ENCODE measurements around the gene CLDN24.
"Not testable (repeated sequence)": the region's sequence is repeated elsewhere in the genome, so short reads cannot be mapped to it uniquely, and the experiment has no call there.

CLDN24 gene

DNA sequence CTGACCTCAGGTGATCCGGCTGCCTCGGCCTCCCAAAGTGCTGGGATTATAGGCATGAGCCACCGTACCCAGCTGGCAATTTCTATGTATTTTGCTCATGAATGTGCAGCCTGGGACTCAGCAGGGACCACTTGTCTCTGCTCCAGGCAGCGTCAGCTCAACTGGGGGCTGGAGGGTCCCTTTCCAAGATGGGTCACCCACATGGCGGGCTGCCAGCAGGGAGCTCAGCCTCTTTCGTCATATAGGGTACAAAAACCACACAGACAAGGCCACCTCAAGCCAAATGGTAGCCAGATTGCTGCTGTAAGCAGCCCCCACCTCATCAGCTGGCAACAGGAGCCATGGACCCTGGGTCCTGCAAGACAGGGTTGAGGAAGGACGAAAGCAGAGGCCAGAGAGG is 2.4 kb upstream of the CLDN24 start:
- no peak for DNase-seq (ENCODE audit: low read depth)
- H3K4me3 ChIP-seq (ENCODE audit: low read depth, low read length) = no peak overlapping the region
- TF ChIP-seq, protein P1, sequence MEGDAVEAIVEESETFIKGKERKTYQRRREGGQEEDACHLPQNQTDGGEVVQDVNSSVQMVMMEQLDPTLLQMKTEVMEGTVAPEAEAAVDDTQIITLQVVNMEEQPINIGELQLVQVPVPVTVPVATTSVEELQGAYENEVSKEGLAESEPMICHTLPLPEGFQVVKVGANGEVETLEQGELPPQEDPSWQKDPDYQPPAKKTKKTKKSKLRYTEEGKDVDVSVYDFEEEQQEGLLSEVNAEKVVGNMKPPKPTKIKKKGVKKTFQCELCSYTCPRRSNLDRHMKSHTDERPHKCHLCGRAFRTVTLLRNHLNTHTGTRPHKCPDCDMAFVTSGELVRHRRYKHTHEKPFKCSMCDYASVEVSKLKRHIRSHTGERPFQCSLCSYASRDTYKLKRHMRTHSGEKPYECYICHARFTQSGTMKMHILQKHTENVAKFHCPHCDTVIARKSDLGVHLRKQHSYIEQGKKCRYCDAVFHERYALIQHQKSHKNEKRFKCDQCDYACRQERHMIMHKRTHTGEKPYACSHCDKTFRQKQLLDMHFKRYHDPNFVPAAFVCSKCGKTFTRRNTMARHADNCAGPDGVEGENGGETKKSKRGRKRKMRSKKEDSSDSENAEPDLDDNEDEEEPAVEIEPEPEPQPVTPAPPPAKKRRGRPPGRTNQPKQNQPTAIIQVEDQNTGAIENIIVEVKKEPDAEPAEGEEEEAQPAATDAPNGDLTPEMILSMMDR (IDR thresholded peaks at IDR 0.05; ENCODE audit: low read depth, low read length) = no peak
- TF ChIP-seq MYC (IDR thresholded peaks at IDR 0.05; ENCODE audit: low read depth, low read length) = no peak
- TF ChIP-seq, protein P2, sequence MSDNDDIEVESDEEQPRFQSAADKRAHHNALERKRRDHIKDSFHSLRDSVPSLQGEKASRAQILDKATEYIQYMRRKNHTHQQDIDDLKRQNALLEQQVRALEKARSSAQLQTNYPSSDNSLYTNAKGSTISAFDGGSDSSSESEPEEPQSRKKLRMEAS (IDR thresholded peaks at IDR 0.05; ENCODE audit: low read depth, low read length) = no peak
- TF ChIP-seq POLR2A (IDR thresholded peaks at IDR 0.05; ENCODE audit: extremely low read depth, insufficient read length) = no peak

DNA sequence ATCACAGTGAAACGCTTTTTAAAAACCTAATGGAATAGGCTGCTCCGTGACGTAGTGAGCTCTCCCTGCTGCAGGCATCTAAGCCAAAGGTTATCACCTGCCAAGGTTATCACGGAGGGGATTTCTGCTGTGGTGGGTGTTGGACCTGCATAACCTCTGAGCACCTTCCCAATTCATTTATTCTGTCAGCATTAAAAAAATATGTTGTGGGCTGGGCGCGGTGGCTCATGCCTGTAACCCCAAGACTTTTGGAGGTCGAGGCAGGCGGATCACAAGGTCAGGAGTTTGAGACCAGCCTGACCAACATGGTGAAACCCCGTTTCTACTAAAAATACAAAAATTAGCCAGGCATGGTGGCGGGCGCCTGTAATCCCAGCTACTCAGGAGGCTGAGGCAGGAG is 1.8 kb upstream of the CLDN24 start:
- not testable (repeated sequence) for H3K4me3 ChIP-seq (ENCODE audit: low read depth, low read length); DNase-seq (ENCODE audit: low read depth)

DNA sequence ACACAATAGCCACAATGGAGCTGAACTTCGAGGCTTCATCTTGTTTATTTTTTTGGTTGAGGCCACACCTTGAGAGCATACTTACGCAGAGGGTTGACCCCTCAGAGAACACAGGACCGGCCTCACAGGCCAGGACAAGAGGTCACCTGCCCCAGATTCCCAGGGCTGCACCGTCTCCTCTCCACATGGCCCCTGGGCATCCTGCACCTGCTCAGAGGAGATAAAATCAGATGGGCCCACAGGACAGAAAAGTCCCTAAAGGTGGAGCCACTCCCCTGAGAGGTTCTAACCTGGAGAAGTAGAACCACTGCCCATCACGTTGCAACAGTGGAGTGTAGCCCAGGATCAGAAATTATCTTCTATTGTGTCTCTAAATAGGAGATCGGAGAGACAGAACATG is 1.1 kb upstream of the CLDN24 start:
- DNase-seq (ENCODE audit: low read depth) = no peak
- H3K4me3 ChIP-seq (ENCODE audit: low read depth, low read length) = no peak overlapping the region
- TF ChIP-seq, protein P1 (IDR thresholded peaks at IDR 0.05; ENCODE audit: low read depth, low read length) = no peak
- TF ChIP-seq, protein P2 (IDR thresholded peaks at IDR 0.05; ENCODE audit: low read depth, low read length) = no peak
- TF ChIP-seq MYC (IDR thresholded peaks at IDR 0.05; ENCODE audit: low read depth, low read length) (no peak), POLR2A (IDR thresholded peaks at IDR 0.05; ENCODE audit: extremely low read depth, insufficient read length) (no peak)

DNA sequence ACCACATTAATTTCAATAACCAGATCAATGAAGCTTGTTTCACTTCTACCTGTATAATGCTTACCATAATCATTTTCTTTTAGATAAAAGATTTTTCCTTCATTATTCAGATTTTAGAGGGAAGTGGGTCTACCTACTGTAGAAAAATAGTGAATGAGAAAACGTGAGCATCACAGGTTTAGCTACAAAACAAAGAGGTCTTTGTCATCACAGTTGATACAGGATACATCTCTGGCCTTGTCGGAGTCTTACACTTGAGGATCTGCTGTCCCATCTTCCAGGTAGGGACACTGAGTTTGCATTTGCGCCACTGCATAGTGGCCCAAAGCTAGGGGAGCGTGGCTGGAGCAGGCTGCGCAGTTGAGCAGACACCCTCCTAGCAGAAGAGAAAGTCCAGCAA is 710 bp downstream of the CLDN24 start:
- TF ChIP-seq, protein P1 (IDR thresholded peaks at IDR 0.05; ENCODE audit: low read depth, low read length) = no peak
- TF ChIP-seq, protein P2 (IDR thresholded peaks at IDR 0.05; ENCODE audit: low read depth, low read length) = no peak
- TF ChIP-seq POLR2A (IDR thresholded peaks at IDR 0.05; ENCODE audit: extremely low read depth, insufficient read length) = no peak
- H3K4me3 ChIP-seq (ENCODE audit: low read depth, low read length) = no peak overlapping the region
- DNase-seq (ENCODE audit: low read depth) = no peak

DNA sequence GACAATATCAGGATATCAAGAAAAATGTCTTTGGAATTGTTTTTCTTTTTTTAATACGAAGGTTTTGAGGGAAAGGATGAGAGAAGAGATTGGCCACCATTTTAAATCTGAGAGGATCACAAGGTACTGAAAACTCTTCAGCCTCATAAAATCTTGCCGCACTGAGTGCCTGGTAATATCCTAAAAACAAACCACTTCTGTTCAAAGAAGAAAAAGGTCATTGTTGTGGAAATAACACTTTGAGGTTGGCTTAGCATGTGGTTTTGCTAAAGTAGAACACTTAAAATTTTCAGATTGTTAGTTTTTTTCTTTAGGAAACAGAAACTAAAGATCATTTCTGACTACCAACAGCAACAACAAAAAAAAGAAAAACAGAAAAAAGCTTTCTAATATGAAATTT is 1.1 kb downstream of the CLDN24 start:
- no peak for TF ChIP-seq POLR2A (IDR thresholded peaks at IDR 0.05; ENCODE audit: extremely low read depth, insufficient read length)
- TF ChIP-seq MYC (IDR thresholded peaks at IDR 0.05; ENCODE audit: low read depth, low read length) = no peak
- TF ChIP-seq, protein P2 (IDR thresholded peaks at IDR 0.05; ENCODE audit: low read depth, low read length) = no peak
- TF ChIP-seq, protein P1 (IDR thresholded peaks at IDR 0.05; ENCODE audit: low read depth, low read length) = no peak
- no peak for DNase-seq (ENCODE audit: low read depth)
- no peak overlapping the region for H3K4me3 ChIP-seq (ENCODE audit: low read depth, low read length)

DNA sequence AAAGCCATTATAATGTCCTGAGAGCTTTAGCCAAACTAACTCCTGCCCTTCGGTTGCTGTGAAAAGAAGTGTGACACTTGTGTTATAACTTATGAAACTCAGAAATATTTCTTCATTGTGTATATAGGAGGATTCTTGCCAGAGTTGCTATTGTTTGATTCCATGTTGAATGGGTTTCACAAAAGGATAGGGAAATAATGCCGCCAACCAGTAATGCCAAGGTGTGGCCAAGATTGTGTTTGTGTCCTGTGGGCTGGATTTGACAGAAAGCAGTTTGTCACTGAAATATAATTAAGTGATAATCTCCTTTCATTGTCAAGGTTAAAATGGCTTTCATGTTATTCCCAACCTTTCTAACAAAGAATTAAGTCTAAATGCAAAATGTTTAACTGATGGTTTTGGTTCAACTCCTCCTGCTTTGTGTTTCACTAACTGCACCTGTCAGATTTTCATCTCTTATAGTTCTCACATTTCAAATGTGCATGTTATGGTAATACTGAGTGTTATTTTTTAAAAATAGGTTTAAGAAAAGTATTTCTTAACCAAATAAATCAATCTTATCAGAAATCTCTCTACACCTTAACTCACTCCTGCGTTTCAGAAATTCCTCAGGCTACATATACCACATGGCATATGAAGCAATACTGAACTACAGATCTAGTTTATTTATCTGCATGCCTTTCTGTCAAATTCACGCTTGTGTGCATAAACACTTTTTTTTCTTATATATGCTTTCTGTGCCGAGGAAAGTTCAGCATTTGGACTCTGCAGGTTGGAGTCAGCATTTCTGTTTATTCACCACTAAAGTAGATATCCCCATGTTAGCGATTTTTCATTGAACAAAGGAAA is 1.8 kb downstream of the CLDN24 start, which contains the start of gene CLDN22:
TSS of gene CLDN22 (minus strand) at position 66 of the 849 bp plus-strand sequence. CDS start at position 8, 58 bp downstream.
- H3K4me3 ChIP-seq (ENCODE audit: low read depth, low read length) = no peak within 1 kb of the TSS
- TF ChIP-seq, protein P2 (IDR thresholded peaks at IDR 0.05; ENCODE audit: low read depth, low read length) = no peak
- TF ChIP-seq, protein P1 (IDR thresholded peaks at IDR 0.05; ENCODE audit: low read depth, low read length) = no peak
- TF ChIP-seq MYC (IDR thresholded peaks at IDR 0.05; ENCODE audit: low read depth, low read length) (no peak), POLR2A (IDR thresholded peaks at IDR 0.05; ENCODE audit: extremely low read depth, insufficient read length) (no peak)
- no peak for DNase-seq (ENCODE audit: low read depth)
